Measurements from ENCODE around the gene IL32. TPM values are rescaled to one million over a fixed set of nuclear protein-coding genes. Genes with fewer than 3 reads are reported as not detected.

The IL32 gene
- total RNA-seq, 1 donor, result 7.8 TPM

GRCh38 chr16:3118204-3118790 lies 52.9 kb downstream of the IL32 start:
- no peak for DNase-seq (ENCODE audit: low read depth)
- TF ChIP-seq CTCF (IDR thresholded peaks at IDR 0.05; ENCODE audit: insufficient read depth, low read length), result no peak
- no peak overlapping the region for H3K4me3 ChIP-seq (ENCODE audit: low read depth, low read length)

- DNase-seq (ENCODE audit: low read depth), result no peak
- H3K4me3 ChIP-seq (ENCODE audit: low read depth, low read length), result no peak overlapping the region
- no peak for TF ChIP-seq CTCF (IDR thresholded peaks at IDR 0.05; ENCODE audit: insufficient read depth, low read length)
Observed at GRCh38 chr16:3118846-3119245, 53.4 kb downstream of the IL32 start.

Small RNAs within 50 kb of the gene (small RNA-seq; reads per million reads assigned to genes)
- gene RNU1-22P, result not detected

Other genes starting within 250 kb of the IL32 start
- gene PRSS21, start 248.4 kb upstream of the IL32 start, total RNA-seq (ENCODE audit: low replicate concordance), result 0.27 and 0.49 TPM in 2 replicates
- gene ZG16B, start 235.3 kb upstream of the IL32 start, total RNA-seq (ENCODE audit: low replicate concordance), result 0.27 and 1.4 TPM in 2 replicates
- gene PRSS22, start 207.5 kb upstream of the IL32 start, total RNA-seq (ENCODE audit: low replicate concordance), result not detected in 2 replicates
- gene FLYWCH2, start 182.4 kb upstream of the IL32 start, total RNA-seq (ENCODE audit: low replicate concordance), result 48.9 and 56.4 TPM in 2 replicates
- 31.3 and 37.4 TPM in 2 replicates for gene FLYWCH1, start 153.7 kb upstream of the IL32 start, total RNA-seq (ENCODE audit: low replicate concordance)
- not detected in 2 replicates for gene KREMEN2, start 101.4 kb upstream of the IL32 start, total RNA-seq (ENCODE audit: low replicate concordance)
- 0.16 and 13.8 TPM in 2 replicates for gene PAQR4, start 96.3 kb upstream of the IL32 start, total RNA-seq (ENCODE audit: low replicate concordance)
- 1.5 and 24.5 TPM in 2 replicates for gene PKMYT1, start 85.2 kb upstream of the IL32 start, total RNA-seq (ENCODE audit: low replicate concordance)
- not detected in 2 replicates for gene CLDN9, start 52.7 kb upstream of the IL32 start, total RNA-seq (ENCODE audit: low replicate concordance)
- gene CLDN6, start 47.5 kb upstream of the IL32 start, total RNA-seq (ENCODE audit: low replicate concordance), result 1.1 TPM in 1 of 2 replicates, not detected in the other
- 26.7 and 124 TPM in 2 replicates for gene TNFRSF12A, start 45.3 kb upstream of the IL32 start, total RNA-seq (ENCODE audit: low replicate concordance)
- gene HCFC1R1, start 41.7 kb upstream of the IL32 start, total RNA-seq (ENCODE audit: low replicate concordance), result 40.6 and 45.6 TPM in 2 replicates
- gene THOC6, start 41.6 kb upstream of the IL32 start, total RNA-seq (ENCODE audit: low replicate concordance), result 16.3 and 30.2 TPM in 2 replicates
- not detected in 2 replicates for gene BICDL2, start 28.7 kb upstream of the IL32 start, total RNA-seq (ENCODE audit: low replicate concordance)
- not detected in 2 replicates for gene MMP25, start 19.1 kb upstream of the IL32 start, total RNA-seq (ENCODE audit: low replicate concordance)
- not detected in 2 replicates for gene ZSCAN10, start 33.7 kb downstream of the IL32 start, total RNA-seq (ENCODE audit: low replicate concordance)
- 12.3 and 14.7 TPM in 2 replicates for gene ZNF205, start 46.9 kb downstream of the IL32 start, total RNA-seq (ENCODE audit: low replicate concordance)
- 6.9 and 7.0 TPM in 2 replicates for gene ZNF213, start 69.4 kb downstream of the IL32 start, total RNA-seq (ENCODE audit: low replicate concordance)
- not detected in 2 replicates for gene OR1F1, start 122.6 kb downstream of the IL32 start, total RNA-seq (ENCODE audit: low replicate concordance)
- 6.6 and 9.7 TPM in 2 replicates for gene ZNF200, start 169.5 kb downstream of the IL32 start, total RNA-seq (ENCODE audit: low replicate concordance)
- under 0.01 TPM in 1 of 2 replicates, not detected in the other for gene MEFV, start 191.0 kb downstream of the IL32 start, total RNA-seq (ENCODE audit: low replicate concordance)
- gene ZNF263, start 217.9 kb downstream of the IL32 start, total RNA-seq (ENCODE audit: low replicate concordance), result 30.6 and 95.5 TPM in 2 replicates
- 1.9 and 6.4 TPM in 2 replicates for gene TIGD7, start 239.8 kb downstream of the IL32 start, total RNA-seq (ENCODE audit: low replicate concordance)
- gene ZNF75A, start 239.9 kb downstream of the IL32 start, total RNA-seq (ENCODE audit: low replicate concordance), result 14.6 and 23.6 TPM in 2 replicates